ENCODE data around the gene AEBP2.

GRCh38 chr12:19530637-19531023 is 91.3 kb downstream of the AEBP2 start:
- TF ChIP-seq CTCF (IDR thresholded peaks at IDR 0.05) (no peak), POLR2A (IDR thresholded peaks at IDR 0.05) (no peak)
